Inflammatory macrophage (primary cell): Measurements from ENCODE around the gene PDLIM7.
"Not testable (repeated sequence)": the region's sequence is repeated elsewhere in the genome, so short reads cannot be mapped to it uniquely, and the experiment has no call there.

Experiments used
- DNase-seq, 2 donors: peaks; one replicate each; pipeline ENCODE4 v3.0.0-alpha.2; 2020 to 2022
- total RNA-seq, 18 experiments: gene quantifications; one replicate each; lab custom pipeline; 2026; ENCODE audit warnings: mixed read lengths in 6 of 18, inconsistent platforms in 2 of 18; lab: John Stamatoyannopoulos, UW

Gene PDLIM7
- 21.0 to 70.9 (median 37.6) reads per million in 18 experiments for total RNA-seq

GRCh38 chr5:177497292-177498012 lies at the start of gene PDLIM7:
Gene PDLIM7 (minus strand): TSS chr5:177497604. CDS start chr5:177496512, 1,092 bp downstream.
- peak; percentile 98 for DNase-seq

- DNase-seq, result peak; percentile 75 to 77
Measured at GRCh38 chr5:177546258-177546741, 48.9 kb upstream of the PDLIM7 start.

- peak; percentile 87 to 89 for DNase-seq
Measured at GRCh38 chr5:177545487-177546257, 48.3 kb upstream of the PDLIM7 start.

GRCh38 chr5:177542816-177543465 lies 45.5 kb upstream of the PDLIM7 start:
- DNase-seq, result no peak

GRCh38 chr5:177540438-177540837 lies 43.0 kb upstream of the PDLIM7 start:
- DNase-seq, result no peak

- peak; percentile 25 to 35 for DNase-seq
Measured at GRCh38 chr5:177539411-177539810, 42.0 kb upstream of the PDLIM7 start.

GRCh38 chr5:177538876-177539275 lies 41.5 kb upstream of the PDLIM7 start:
- DNase-seq, result no peak

GRCh38 chr5:177537389-177538361 lies 40.3 kb upstream of the PDLIM7 start:
- DNase-seq, result no peak

GRCh38 chr5:177536386-177536785 lies 39.0 kb upstream of the PDLIM7 start:
- DNase-seq, result no peak

- no peak for DNase-seq
Measured at GRCh38 chr5:177535125-177535524, 37.7 kb upstream of the PDLIM7 start.

GRCh38 chr5:177534433-177534832 lies 37.0 kb upstream of the PDLIM7 start:
- DNase-seq, result not testable (repeated sequence)

- no peak for DNase-seq
Measured at GRCh38 chr5:177531209-177531940, 34.0 kb upstream of the PDLIM7 start.

GRCh38 chr5:177530638-177531037 lies 33.2 kb upstream of the PDLIM7 start:
- DNase-seq, result no peak

GRCh38 chr5:177529247-177530203 lies 32.1 kb upstream of the PDLIM7 start:
- no peak for DNase-seq

- no peak for DNase-seq
Measured at GRCh38 chr5:177528631-177529030, 31.2 kb upstream of the PDLIM7 start.

- no peak for DNase-seq
Measured at GRCh38 chr5:177527595-177527994, 30.2 kb upstream of the PDLIM7 start.

- no peak for DNase-seq
Measured at GRCh38 chr5:177526791-177527190, 29.4 kb upstream of the PDLIM7 start.

- no peak for DNase-seq
Measured at GRCh38 chr5:177526191-177526590, 28.8 kb upstream of the PDLIM7 start.

GRCh38 chr5:177524941-177525655 lies 27.7 kb upstream of the PDLIM7 start:
- no peak for DNase-seq
